ENCODE results near the gene KCTD3.

KCTD3 gene

DNA sequence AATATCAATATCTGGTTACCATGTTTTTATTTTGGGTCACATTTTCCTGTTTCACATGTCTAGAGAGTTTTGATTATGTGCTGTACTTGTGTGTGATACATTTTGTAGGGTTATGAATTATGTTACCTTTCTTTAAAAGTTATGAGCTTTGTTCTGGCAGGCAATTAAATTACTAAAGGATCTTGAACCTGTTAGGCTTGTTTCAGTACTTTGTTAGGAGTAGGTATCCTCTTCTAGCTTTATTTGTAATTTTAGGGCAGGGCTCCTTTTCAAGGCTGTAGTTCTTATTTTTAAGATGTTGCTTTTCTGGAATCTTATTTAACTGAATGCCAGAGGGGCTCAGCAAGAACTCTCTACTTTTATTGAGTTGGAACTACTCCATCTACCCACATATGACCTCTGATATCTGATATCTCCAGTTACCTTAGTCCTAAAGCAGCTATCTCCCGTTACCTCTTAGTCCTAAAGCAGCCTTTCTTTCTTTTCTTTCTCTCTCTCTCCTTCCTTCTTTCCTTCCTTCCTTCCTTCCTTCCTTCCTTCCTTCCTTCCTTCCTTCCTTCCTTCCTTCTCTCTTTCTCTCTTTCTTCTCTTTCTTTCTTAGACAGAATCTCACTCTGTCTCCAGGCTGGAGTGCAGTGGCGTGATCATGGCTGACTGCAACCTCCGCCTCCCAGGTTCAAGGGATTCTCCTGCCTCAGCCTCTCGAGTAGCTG is 23.8 kb downstream of the KCTD3 start:
- Histone ChIP-seq H3K4me3 (no peak overlapping the region), H3K9ac (ENCODE audit: insufficient read length) (no peak overlapping the region), H3K9me3 (ENCODE audit: low read depth, low read length) (no peaks in the 10 kb centered on the region), H3K36me3 (ENCODE audit: insufficient read depth, low read length) (peaks cover 18% of the 10 kb centered on the region), H3K27ac (no peak overlapping the region)
- TF ChIP-seq POLR2AphosphoS5 (IDR thresholded peaks at IDR 0.05; ENCODE audit: borderline replicate concordance, low read depth, low read length) (no peak), EZH2 (IDR thresholded peaks at IDR 0.05) (no peak), FOXP2 (optimal IDR thresholded peaks at IDR 0.05; ENCODE audit: control extremely low read depth, extremely low read length, insufficient read depth) (no peak)
- DNase-seq (ENCODE audit: low read depth, low spot score), result no peak

DNA sequence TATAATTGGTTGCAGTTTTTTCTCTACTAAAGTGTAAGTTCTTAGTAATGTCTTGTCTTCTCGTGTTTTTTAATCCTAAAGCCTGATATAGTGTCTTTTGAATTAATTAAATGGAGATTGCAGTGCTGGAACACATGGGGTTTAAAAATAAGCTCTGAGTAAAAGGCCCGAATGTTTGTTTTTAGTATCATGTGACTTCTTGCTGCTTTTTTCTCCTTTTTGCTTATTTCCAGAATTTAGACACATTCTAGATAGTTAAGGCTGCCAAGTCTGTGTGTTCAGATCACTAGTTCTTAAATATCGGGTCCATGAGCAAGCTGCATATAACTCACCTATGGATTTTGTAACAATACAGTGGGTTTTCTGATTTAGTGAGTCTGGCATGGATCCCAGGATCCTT is 27.5 kb downstream of the KCTD3 start:
- TF ChIP-seq EZH2 (IDR thresholded peaks at IDR 0.05), result no peak
- TF ChIP-seq POLR2AphosphoS5 (IDR thresholded peaks at IDR 0.05; ENCODE audit: borderline replicate concordance, low read depth, low read length), result no peak
- no peak for TF ChIP-seq FOXP2 (optimal IDR thresholded peaks at IDR 0.05; ENCODE audit: control extremely low read depth, extremely low read length, insufficient read depth)
- no peak for DNase-seq (ENCODE audit: low read depth, low spot score)
- Histone ChIP-seq H3K9ac (ENCODE audit: insufficient read length) (no peak overlapping the region), H3K36me3 (ENCODE audit: insufficient read depth, low read length) (peaks cover 17% of the 10 kb centered on the region), H3K9me3 (ENCODE audit: low read depth, low read length) (no peaks in the 10 kb centered on the region), H3K4me3 (no peak overlapping the region), H3K27ac (no peak overlapping the region)

DNA sequence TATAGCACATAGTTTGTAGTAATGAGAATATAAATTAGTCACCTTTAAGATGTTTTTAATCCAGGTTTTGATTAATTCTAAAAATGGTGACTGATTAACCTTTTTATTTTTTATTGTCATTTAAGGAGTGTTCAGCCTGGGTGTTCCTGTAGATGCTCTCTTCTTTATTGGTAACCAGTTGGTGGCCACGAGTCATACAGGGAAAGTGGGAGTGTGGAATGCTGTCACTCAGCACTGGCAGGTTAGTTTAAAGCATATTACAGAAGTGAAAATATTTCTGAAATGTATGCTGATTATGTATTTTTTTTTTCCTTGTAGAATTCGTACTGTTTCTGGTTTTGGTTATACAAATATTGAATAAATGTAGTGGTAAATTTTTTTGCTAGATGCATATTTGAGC is 28.1 kb downstream of the KCTD3 start:
- Histone ChIP-seq H3K27ac (no peak overlapping the region), H3K9ac (ENCODE audit: insufficient read length) (no peak overlapping the region), H3K4me3 (no peak overlapping the region)

DNA sequence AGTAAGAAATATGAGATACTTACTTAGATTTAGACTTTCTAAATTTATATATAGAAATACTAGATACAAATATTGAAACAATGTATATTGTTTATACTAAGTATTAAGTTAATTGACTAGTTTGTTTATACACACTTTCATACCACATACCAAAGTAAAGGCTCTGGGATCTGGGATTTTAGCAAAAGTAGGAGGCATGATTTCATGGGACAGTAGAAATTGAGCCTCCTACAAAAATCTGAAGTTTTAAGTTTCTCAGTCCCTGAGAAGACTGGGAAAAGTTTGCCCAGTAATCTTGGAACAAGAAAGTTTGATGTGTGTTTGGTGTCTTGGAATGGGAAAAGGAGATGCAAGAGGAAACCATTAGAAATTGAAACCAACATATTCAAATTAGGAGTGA is 30.9 kb downstream of the KCTD3 start:
- no peak overlapping the region for H3K27ac ChIP-seq
- TF ChIP-seq EZH2 (IDR thresholded peaks at IDR 0.05), result no peak
- TF ChIP-seq FOXP2 (optimal IDR thresholded peaks at IDR 0.05; ENCODE audit: control extremely low read depth, extremely low read length, insufficient read depth), result no peak
- TF ChIP-seq POLR2AphosphoS5 (IDR thresholded peaks at IDR 0.05; ENCODE audit: borderline replicate concordance, low read depth, low read length), result no peak
- H3K4me3 ChIP-seq, result no peak overlapping the region
- DNase-seq (ENCODE audit: low read depth, low spot score), result no peak
- H3K9me3 ChIP-seq (ENCODE audit: low read depth, low read length), result no peaks in the 10 kb centered on the region
- peaks cover 19% of the 10 kb centered on the region for H3K36me3 ChIP-seq (ENCODE audit: insufficient read depth, low read length)
- H3K9ac ChIP-seq (ENCODE audit: insufficient read length), result no peak overlapping the region

More for the DNA sequence above, 28.1 kb downstream of the KCTD3 start:
- no peak for TF ChIP-seq EZH2 (IDR thresholded peaks at IDR 0.05)
- no peak for TF ChIP-seq FOXP2 (optimal IDR thresholded peaks at IDR 0.05; ENCODE audit: control extremely low read depth, extremely low read length, insufficient read depth)
- no peak for TF ChIP-seq POLR2AphosphoS5 (IDR thresholded peaks at IDR 0.05; ENCODE audit: borderline replicate concordance, low read depth, low read length)
- no peak for DNase-seq (ENCODE audit: low read depth, low spot score)
- H3K9me3 ChIP-seq (ENCODE audit: low read depth, low read length), result no peaks in the 10 kb centered on the region
- peaks cover 13% of the 10 kb centered on the region for H3K36me3 ChIP-seq (ENCODE audit: insufficient read depth, low read length)

DNA sequence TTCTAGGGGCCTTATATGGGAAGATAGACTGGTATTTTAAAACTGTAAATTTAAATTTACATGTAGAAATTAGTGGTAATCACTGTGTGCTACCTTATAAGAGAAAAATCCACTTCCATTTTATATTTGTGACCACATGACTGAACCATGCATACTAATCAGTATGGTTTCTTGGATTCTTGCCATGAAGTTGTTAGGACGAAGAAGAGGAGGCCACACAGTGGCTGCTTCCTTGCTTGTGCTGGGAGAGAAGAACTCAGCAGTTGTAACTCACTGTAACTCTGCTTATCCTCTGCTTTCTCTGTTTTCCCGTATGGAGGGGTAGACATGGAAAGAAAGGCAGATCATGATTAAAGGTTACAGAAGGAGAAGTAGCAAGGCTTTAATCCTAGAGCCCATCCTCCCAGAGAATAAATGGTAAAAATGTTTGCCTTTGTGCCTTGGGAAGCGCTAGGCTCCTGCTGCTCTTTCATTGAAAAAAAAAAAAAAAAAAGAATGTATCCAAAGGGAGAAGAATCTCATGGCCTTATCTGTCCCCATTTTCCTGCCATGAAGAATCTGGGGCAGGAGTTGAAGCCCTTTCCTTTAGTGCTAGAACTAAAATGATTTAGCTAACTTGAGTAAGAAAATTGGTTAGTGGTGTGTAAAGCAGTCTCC is 32.4 kb downstream of the KCTD3 start:
- H3K9ac ChIP-seq (ENCODE audit: insufficient read length), result no peak overlapping the region
- H3K9me3 ChIP-seq (ENCODE audit: low read depth, low read length), result no peaks in the 10 kb centered on the region
- peaks cover 22% of the 10 kb centered on the region for H3K36me3 ChIP-seq (ENCODE audit: insufficient read depth, low read length)
- H3K4me3 ChIP-seq, result peak overlapping the region; percentile 7; the same call in 1 of the 2 replicates
- peak overlapping the region; percentile 38 for H3K27ac ChIP-seq
- no peak for TF ChIP-seq EZH2 (IDR thresholded peaks at IDR 0.05)
- TF ChIP-seq POLR2AphosphoS5 (IDR thresholded peaks at IDR 0.05; ENCODE audit: borderline replicate concordance, low read depth, low read length), result no peak
- no peak for TF ChIP-seq FOXP2 (optimal IDR thresholded peaks at IDR 0.05; ENCODE audit: control extremely low read depth, extremely low read length, insufficient read depth)
- peak; percentile 72 for DNase-seq (ENCODE audit: low read depth, low spot score)

DNA sequence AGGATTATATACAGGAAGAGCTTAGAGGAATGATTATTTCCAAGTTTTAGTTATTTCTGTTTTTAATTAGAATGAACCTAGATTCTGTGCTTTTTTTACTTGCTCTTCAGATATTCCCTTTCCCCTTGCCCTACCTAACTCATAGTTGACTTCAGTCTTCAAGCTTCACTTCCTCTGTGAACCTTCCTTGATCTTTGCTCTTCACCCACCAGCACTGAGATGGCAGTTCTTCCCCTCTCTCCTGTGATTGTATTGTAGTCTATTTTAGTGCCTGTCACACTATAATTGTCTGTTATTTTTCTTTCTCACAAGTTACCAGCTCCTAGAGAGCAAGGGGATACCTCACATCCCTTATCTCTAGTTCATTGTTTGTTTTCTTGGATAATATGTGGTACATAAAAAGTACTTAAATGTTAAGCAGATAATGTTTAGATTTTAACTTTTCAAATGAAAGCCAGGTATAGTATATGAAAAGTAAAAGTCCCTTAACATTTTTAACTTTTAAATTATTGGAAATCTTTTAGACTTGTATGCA is 33.2 kb downstream of the KCTD3 start:
- no peak for TF ChIP-seq EZH2 (IDR thresholded peaks at IDR 0.05)
- no peak for TF ChIP-seq POLR2AphosphoS5 (IDR thresholded peaks at IDR 0.05; ENCODE audit: borderline replicate concordance, low read depth, low read length)
- TF ChIP-seq FOXP2 (optimal IDR thresholded peaks at IDR 0.05; ENCODE audit: control extremely low read depth, extremely low read length, insufficient read depth), result no peak
- H3K9me3 ChIP-seq (ENCODE audit: low read depth, low read length), result no peaks in the 10 kb centered on the region
- no peak for DNase-seq (ENCODE audit: low read depth, low spot score)
- H3K36me3 ChIP-seq (ENCODE audit: insufficient read depth, low read length), result peaks cover 20% of the 10 kb centered on the region
- H3K27ac ChIP-seq, result peak overlapping the region; percentile 38; the same call in 1 of the 2 replicates
- H3K9ac ChIP-seq (ENCODE audit: insufficient read length), result no peak overlapping the region
- H3K4me3 ChIP-seq, result no peak overlapping the region

DNA sequence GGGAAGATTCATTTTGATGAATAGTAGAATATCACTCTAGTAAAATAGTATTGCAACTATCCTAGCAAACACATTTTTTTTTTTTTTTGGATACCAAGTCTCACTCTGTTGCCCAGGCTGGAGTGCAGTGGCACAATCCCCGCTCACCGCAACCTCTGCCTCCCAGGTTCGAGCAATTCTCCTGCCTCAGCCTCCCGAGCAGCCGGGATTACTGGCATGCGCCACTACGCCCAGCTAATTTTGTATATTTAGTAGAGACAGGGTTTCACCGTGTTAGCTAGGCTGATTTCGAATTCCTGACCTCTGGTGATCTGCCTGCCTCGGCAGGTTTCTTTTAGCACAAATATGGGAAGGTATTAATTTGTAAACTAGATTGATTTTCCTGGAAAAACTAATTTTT is 33.8 kb downstream of the KCTD3 start:
- Histone ChIP-seq H3K36me3 (ENCODE audit: insufficient read depth, low read length) (peaks cover 14% of the 10 kb centered on the region), H3K27ac (no peak overlapping the region), H3K4me3 (no peak overlapping the region), H3K9me3 (ENCODE audit: low read depth, low read length) (no peaks in the 10 kb centered on the region), H3K9ac (ENCODE audit: insufficient read length) (no peak overlapping the region)
- TF ChIP-seq FOXP2 (optimal IDR thresholded peaks at IDR 0.05; ENCODE audit: control extremely low read depth, extremely low read length, insufficient read depth) (no peak), POLR2AphosphoS5 (IDR thresholded peaks at IDR 0.05; ENCODE audit: borderline replicate concordance, low read depth, low read length) (no peak), EZH2 (IDR thresholded peaks at IDR 0.05) (no peak)
- no peak for DNase-seq (ENCODE audit: low read depth, low spot score)

DNA sequence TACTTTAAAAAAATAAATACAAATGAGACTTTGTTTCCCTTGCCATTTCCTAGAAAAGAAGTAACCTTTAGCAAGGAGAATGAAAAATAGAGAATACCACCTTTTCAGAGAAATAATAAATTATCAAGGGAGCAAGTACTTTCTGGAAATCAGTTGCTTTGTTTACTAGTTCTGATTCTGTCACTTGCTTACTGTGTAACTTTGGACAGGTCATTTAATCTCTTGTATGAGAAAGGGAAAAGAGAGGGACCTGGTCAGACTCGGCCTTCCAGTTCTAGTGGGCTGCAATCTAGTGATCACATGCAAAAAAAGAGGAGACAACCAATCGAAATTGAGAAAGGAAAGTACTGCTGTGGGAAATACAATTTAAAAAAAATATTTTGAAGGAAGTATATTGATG is 34.2 kb downstream of the KCTD3 start:
- Histone ChIP-seq H3K36me3 (ENCODE audit: insufficient read depth, low read length) (peaks cover 14% of the 10 kb centered on the region), H3K9me3 (ENCODE audit: low read depth, low read length) (no peaks in the 10 kb centered on the region), H3K9ac (ENCODE audit: insufficient read length) (no peak overlapping the region), H3K4me3 (no peak overlapping the region), H3K27ac (no peak overlapping the region)
- DNase-seq (ENCODE audit: low read depth, low spot score), result no peak
- TF ChIP-seq EZH2 (IDR thresholded peaks at IDR 0.05) (no peak), POLR2AphosphoS5 (IDR thresholded peaks at IDR 0.05; ENCODE audit: borderline replicate concordance, low read depth, low read length) (no peak), FOXP2 (optimal IDR thresholded peaks at IDR 0.05; ENCODE audit: control extremely low read depth, extremely low read length, insufficient read depth) (no peak)

All from SK-N-MC (cell line).